Skeletal muscle tissue (tissue), 4 donors: ENCODE results near the gene KLF6. TPM values are rescaled to one million over a fixed set of nuclear protein-coding genes. Genes with fewer than 3 reads are reported as not detected.
A peak's percentile ranks its signal among the peaks of the same experiment; 100 is the strongest.

Source experiments
- H3K27ac ChIP-seq: one replicate; pipeline ENCODE4 v1.7.0; 2013; ENCODE audit warnings: mild to moderate bottlenecking, low read depth, low read length, inconsistent platforms
- H3K27me3 ChIP-seq, 3 donors: one replicate each; pipeline ENCODE4 v1.7.0; 2013; ENCODE audit warnings: low read length in 3 of 3; ENCODE audit not compliant: control insufficient read depth in 3 of 3, insufficient read depth in 3 of 3
- H3K36me3 ChIP-seq, 3 donors: one replicate each; pipeline ENCODE4 v1.7.0; 2013; ENCODE audit warnings: low read length in 3 of 3; ENCODE audit not compliant: control insufficient read depth in 3 of 3, insufficient read depth in 3 of 3
- H3K4me1 ChIP-seq, 3 donors: one replicate each; pipeline ENCODE4 v1.7.0; 2013; ENCODE audit warnings: low read length in 3 of 3, mild to moderate bottlenecking in 3 of 3; ENCODE audit not compliant: control insufficient read depth in 3 of 3, insufficient read depth in 3 of 3
- H3K4me3 ChIP-seq, 3 donors: one replicate each; pipeline ENCODE4 v1.7.0; 2013; ENCODE audit warnings: low read length in 3 of 3
- H3K9ac ChIP-seq, 3 donors: one replicate each; pipeline ENCODE4 v1.7.0; 2013; ENCODE audit warnings: low read length in 3 of 3, mild to moderate bottlenecking in 3 of 3, moderate library complexity in 2 of 3, low read depth in 1 of 3
- H3K9me3 ChIP-seq, 3 donors: one replicate each; pipeline ENCODE4 v1.7.0; 2013; ENCODE audit warnings: low read length in 3 of 3; ENCODE audit not compliant: control insufficient read depth in 3 of 3
- total RNA-seq: library from RNA; depleted of rRNA; stranded (reverse); fragments of >200 nt; gene quantifications from one replicate; pipeline ENCODE4 v1.2.3, GENCODE V29; 2014
- donor health status: Osteomylitis.

The KLF6 gene
- total RNA-seq, 1 donor from 2014 or later = 50.6 TPM

GRCh38 chr10:3827266-3827665 lies 42.3 kb upstream of the KLF6 start:
- Histone ChIP-seq H3K4me1 (peaks cover 23 to 29% (median 27%) of the 10 kb centered on the region in 3 donors), H3K9ac (no peak overlapping the region), H3K4me3 (peak overlapping the region in 1 of 3 donors; percentile 57), H3K27me3 (no peaks in the 10 kb centered on the region), H3K36me3 (no peaks in the 10 kb centered on the region), H3K9me3 (no peaks in the 10 kb centered on the region), H3K27ac (peak overlapping the region; percentile 89)

- peaks cover 23 to 29% (median 27%) of the 10 kb centered on the region in 3 donors for H3K4me1 ChIP-seq
- H3K27ac ChIP-seq = peak overlapping the region; percentile 89
- H3K4me3 ChIP-seq = peak overlapping the region; percentile 42 to 54 (median 45)
- no peaks in the 10 kb centered on the region for H3K36me3 ChIP-seq
- no peaks in the 10 kb centered on the region for H3K9me3 ChIP-seq
- peak overlapping the region; percentile 42 to 80 (median 70) for H3K9ac ChIP-seq
- no peaks in the 10 kb centered on the region for H3K27me3 ChIP-seq
These were observed 40.9 kb upstream of the KLF6 start for GRCh38 chr10:3825862-3826351.

- Histone ChIP-seq H3K9ac (peak overlapping the region; percentile 42 to 80 (median 70)), H3K27me3 (no peaks in the 10 kb centered on the region), H3K9me3 (no peaks in the 10 kb centered on the region), H3K27ac (peak overlapping the region; percentile 89), H3K4me1 (peaks cover 23 to 29% (median 27%) of the 10 kb centered on the region in 3 donors), H3K4me3 (peak overlapping the region in 2 of 3 donors; percentile 42 to 45), H3K36me3 (no peaks in the 10 kb centered on the region)
These were observed 40.2 kb upstream of the KLF6 start for GRCh38 chr10:3825244-3825643.

- Histone ChIP-seq H3K9ac (no peak overlapping the region), H3K9me3 (no peaks in the 10 kb centered on the region), H3K4me1 (peaks cover 13 to 15% (median 14%) of the 10 kb centered on the region in 3 donors), H3K27ac (no peak overlapping the region), H3K36me3 (no peaks in the 10 kb centered on the region), H3K4me3 (no peak overlapping the region), H3K27me3 (no peaks in the 10 kb centered on the region)
These were observed 37.7 kb upstream of the KLF6 start for GRCh38 chr10:3822541-3823330.

- no peak overlapping the region for H3K9ac ChIP-seq
These were observed 35.2 kb upstream of the KLF6 start for GRCh38 chr10:3820255-3820654.

GRCh38 chr10:3816995-3817394 lies 32.0 kb upstream of the KLF6 start:
- H3K4me1 ChIP-seq = peaks cover under 1 to 2% (median under 1%) of the 10 kb centered on the region in 3 donors
- no peaks in the 10 kb centered on the region for H3K36me3 ChIP-seq
- no peak overlapping the region for H3K9ac ChIP-seq
- no peak overlapping the region for H3K27ac ChIP-seq
- no peaks in the 10 kb centered on the region for H3K27me3 ChIP-seq
- no peaks in the 10 kb centered on the region for H3K9me3 ChIP-seq
- no peak overlapping the region for H3K4me3 ChIP-seq

More at GRCh38 chr10:3820255-3820654, 35.2 kb upstream of the KLF6 start:
- Histone ChIP-seq H3K4me3 (no peak overlapping the region), H3K27me3 (no peaks in the 10 kb centered on the region), H3K9me3 (no peaks in the 10 kb centered on the region), H3K4me1 (peaks cover 0 to 4% (median 1%) of the 10 kb centered on the region in 3 donors), H3K27ac (no peak overlapping the region), H3K36me3 (no peaks in the 10 kb centered on the region)

GRCh38 chr10:3814838-3815220 lies 29.8 kb upstream of the KLF6 start:
- H3K27ac ChIP-seq = no peak overlapping the region
- H3K36me3 ChIP-seq = no peaks in the 10 kb centered on the region
- peaks cover 20 to 21% (median 21%) of the 10 kb centered on the region in 3 donors for H3K4me1 ChIP-seq
- H3K9me3 ChIP-seq = no peaks in the 10 kb centered on the region
- no peak overlapping the region for H3K4me3 ChIP-seq
- no peaks in the 10 kb centered on the region for H3K27me3 ChIP-seq
- no peak overlapping the region for H3K9ac ChIP-seq

- no peaks in the 10 kb centered on the region for H3K9me3 ChIP-seq
- peaks cover 25 to 26% (median 26%) of the 10 kb centered on the region in 3 donors for H3K4me1 ChIP-seq
- no peaks in the 10 kb centered on the region for H3K36me3 ChIP-seq
- H3K27ac ChIP-seq = no peak overlapping the region
- no peak overlapping the region for H3K4me3 ChIP-seq
- no peak overlapping the region for H3K9ac ChIP-seq
- no peaks in the 10 kb centered on the region for H3K27me3 ChIP-seq
These were observed 29.2 kb upstream of the KLF6 start for GRCh38 chr10:3813986-3814837.

GRCh38 chr10:3813267-3813666 lies 28.3 kb upstream of the KLF6 start:
- Histone ChIP-seq H3K4me3 (no peak overlapping the region), H3K27me3 (no peaks in the 10 kb centered on the region), H3K9me3 (no peaks in the 10 kb centered on the region), H3K27ac (no peak overlapping the region), H3K36me3 (no peaks in the 10 kb centered on the region), H3K9ac (no peak overlapping the region), H3K4me1 (peaks cover 32 to 35% (median 35%) of the 10 kb centered on the region in 3 donors)
